SJSA1 (cell line): ENCODE results near the gene RAB39A. TPM values are rescaled to one million over a fixed set of nuclear protein-coding genes. Genes with fewer than 3 reads are reported as not detected.

Source experiments
- total RNA-seq: library from RNA; depleted of rRNA; stranded (reverse); fragments of >200 nt; shearing (Covaris generic); gene quantifications from 2 replicates; pipeline ENCODE4 v1.2.3, GENCODE V29; 2014; rRNA removed

RAB39A gene
- total RNA-seq, 1 experiment from 2014 or later: not detected

Other genes with a start within 250 kb of the RAB39A start
- gene SLN, start 216.4 kb upstream of the RAB39A start, total RNA-seq: not detected in 2 replicates
- gene SLC35F2, start 69.7 kb upstream of the RAB39A start, total RNA-seq: 7.9 and 10.7 TPM in 2 replicates
- gene CUL5, start 80.5 kb downstream of the RAB39A start, total RNA-seq: 17.1 and 19.6 TPM in 2 replicates
- 73.9 and 125 TPM in 2 replicates for gene ACAT1, start 193.1 kb downstream of the RAB39A start, total RNA-seq